NCI-H2171 treated with DMSO at 0.1 percent for 48 hours (cell line): ENCODE data around the gene SRC.

Experiments used
- DNase-seq: peaks from one replicate; lab custom pipeline; 2025; lab: John Stamatoyannopoulos, UW

Gene SRC

DNA sequence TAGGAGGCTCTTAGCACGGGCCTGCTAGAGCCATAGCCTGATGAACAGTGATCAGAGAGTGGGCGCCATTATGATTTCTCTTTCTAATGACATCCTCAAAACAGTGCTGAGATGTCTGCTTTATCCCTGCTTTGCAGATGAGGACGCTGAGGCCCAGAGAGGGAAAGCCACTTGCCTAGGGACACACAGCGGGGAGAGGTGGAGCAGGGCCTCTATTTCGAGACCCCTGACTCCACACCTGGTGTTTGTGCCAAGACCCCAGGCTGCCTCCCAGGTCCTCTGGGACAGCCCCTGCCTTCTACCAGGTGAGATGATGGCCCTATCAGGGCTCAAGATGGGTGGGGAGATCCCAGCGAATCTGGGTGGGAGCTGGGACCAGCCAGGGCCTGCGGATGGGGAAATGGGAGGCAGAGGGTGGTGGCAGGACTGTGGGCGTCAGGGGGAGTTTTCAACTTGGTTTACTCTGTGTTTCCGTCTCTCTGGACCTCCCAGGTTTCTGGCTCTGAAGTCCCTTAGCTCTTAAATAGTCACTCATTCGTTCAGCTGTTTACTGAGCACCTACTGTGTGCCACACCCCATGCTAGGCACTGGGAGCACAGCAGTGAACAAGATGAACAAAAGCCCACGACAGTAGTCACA, 36.7 kb downstream of the SRC start:
- DNase-seq: no peak

GRCh38 chr20:37383229-37383989, 37.5 kb downstream of the SRC start:
- DNase-seq: no peak

DNA sequence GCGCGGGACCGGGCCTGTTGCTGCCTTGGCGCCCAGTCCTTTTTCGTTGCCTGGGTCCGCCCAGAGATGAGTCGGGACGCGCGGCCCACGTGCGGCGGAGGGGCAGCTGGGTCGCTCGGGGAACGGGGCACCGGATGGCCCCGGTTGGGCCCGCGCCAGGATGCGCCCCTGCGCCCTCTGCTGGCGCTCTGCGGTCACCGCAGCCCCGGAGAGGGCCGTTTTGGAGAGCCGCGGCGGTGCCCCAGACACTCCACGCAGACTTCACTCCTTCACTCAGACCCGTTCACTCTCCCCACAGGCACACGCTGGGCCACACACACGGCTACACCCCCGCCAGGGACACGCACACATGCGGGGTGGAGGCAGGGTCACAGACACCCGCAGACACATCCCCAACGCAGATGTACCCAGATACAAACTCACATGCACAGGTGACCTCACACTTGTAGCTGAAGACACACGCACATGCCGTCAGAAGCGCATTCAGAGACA, 38.8 kb downstream of the SRC start:
- peak; percentile 69 for DNase-seq

DNA sequence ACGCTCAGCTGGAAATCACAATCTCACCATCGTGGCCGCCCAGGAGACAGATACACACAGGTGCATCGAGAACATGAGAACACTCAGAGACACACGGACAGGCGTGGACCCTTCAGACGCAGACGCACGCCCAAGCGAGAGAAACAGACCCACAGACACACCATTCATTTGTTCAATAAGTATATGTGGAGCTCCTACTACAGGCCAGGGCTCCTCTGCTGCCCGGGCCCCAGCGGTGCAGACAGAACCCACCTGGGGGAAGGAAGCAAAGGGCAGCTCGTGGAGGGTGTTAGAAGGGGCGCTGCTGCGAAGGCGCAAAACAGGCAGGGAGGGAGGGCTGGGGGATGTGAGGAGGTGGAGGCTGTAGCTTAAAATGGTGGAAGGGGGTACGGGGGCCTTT, 39.2 kb downstream of the SRC start:
- no peak for DNase-seq

- no peak for DNase-seq
Observed at GRCh38 chr20:37385659-37386504, 39.9 kb downstream of the SRC start.

GRCh38 chr20:37386505-37387251, 40.7 kb downstream of the SRC start:
- no peak for DNase-seq

GRCh38 chr20:37387519-37388269, 41.8 kb downstream of the SRC start:
- DNase-seq: no peak

- no peak for DNase-seq
Observed at GRCh38 chr20:37388831-37389230, 42.9 kb downstream of the SRC start.

DNA sequence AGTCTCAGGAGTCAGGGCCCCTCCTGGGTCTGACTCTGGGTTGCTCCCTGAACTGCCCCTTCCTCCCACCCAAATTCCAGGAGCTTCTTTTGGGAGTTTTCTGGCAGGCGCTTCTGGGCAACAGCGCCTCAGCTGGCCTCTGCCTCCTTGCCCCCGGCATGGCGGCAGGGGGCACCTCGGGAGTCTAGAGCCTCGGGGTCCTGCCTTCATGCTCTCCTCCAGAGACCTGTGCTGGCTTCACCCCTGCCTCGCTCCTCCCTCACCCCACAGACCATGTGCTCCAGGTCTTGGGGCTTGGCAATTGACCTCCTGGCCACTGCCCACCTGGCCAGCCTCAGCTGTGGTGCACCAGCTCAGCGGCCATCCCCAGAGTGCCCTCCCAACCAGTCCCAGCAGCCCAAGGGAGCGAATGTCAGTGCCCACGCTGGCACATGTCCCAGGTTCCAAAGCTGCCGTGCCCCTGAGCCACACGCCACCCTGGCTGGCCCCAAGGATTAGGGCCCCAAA, 43.4 kb downstream of the SRC start:
- DNase-seq: no peak

DNA sequence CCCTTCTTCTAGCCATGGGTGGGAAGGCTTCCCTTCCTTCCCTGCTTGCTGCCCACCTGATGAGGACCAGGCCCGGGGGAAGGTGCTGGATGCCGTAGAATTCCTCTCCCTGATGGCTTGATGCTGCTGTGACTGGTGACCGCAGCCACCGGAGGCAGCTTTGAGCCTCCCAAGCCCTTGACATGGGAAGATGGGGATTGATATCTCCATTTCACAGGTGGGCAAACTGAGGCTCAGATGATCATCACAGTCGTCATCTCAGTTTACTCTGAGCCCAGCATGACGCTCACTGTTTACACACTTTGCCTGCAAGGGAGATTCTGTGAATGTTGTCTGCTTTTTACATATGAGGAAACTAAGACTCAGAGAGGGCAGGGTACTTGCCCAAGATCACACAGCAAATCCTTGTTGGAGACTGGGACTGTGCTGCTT, 43.9 kb downstream of the SRC start:
- no peak for DNase-seq

GRCh38 chr20:37390503-37390890, 44.6 kb downstream of the SRC start:
- no peak for DNase-seq

DNA sequence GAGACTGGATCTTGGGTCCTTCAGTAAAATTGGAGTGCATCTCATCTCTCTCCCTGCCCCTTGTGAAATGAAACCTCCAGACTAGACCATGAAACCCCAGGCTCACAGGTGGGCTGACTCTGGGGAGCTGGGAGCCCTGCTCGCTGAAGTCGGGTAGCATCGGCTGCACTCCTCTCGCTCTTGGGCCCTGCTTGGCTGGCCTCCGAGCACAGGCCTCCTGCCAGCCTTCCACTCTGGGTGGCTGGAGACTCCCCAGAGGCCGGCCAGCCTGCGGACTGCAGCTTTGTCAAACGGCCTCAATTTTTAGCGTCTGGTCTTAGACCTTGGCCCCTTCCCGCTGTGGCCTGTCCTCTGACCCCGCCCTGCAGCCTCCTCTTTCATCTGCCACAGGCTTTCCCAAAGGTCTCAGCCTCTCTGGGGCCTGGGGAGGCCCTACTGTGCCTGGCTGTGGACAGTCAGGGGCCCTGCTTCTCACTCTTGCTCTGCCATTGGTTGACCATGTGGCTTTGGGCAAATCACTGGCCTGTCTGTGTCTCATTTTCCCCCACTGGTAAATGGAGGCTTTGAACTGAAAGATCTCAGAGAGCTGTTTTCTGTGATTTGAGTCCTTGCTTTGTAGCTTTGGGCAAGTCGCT, 45.1 kb downstream of the SRC start:
- DNase-seq: no peak

- no peak for DNase-seq
Observed at GRCh38 chr20:37392441-37393195, 46.7 kb downstream of the SRC start.

GRCh38 chr20:37393196-37393862, 47.4 kb downstream of the SRC start:
- DNase-seq: no peak

- DNase-seq: no peak
Observed at GRCh38 chr20:37393863-37394542, 48.1 kb downstream of the SRC start.

- DNase-seq: peak; percentile 42
Observed at GRCh38 chr20:37394543-37395409, 48.8 kb downstream of the SRC start.

- no peak for DNase-seq
Observed at GRCh38 chr20:37395410-37395797, 49.5 kb downstream of the SRC start.
